Adipocyte (in vitro differentiated cells): ENCODE results near the gene PRCD.
A peak's percentile ranks its signal among the peaks of the same experiment; 100 is the strongest.
"Not testable (repeated sequence)": the region's sequence is repeated elsewhere in the genome, so short reads cannot be mapped to it uniquely, and the experiment has no call there.

ENCODE experiments used
- DNase-seq: peaks from one replicate; pipeline ENCODE4 v3.0.0-alpha.2; 2015; ENCODE audit warnings: low read depth
- H3K27me3 ChIP-seq: replicated peaks from 2 replicates; pipeline ENCODE4 v1.7.0; 2013; ENCODE audit warnings: mild to moderate bottlenecking, low read length, moderate library complexity; ENCODE audit not compliant: control insufficient read depth, insufficient read depth
- H3K36me3 ChIP-seq: 2 replicates; pipeline ENCODE4 v1.7.0; 2013; ENCODE audit warnings: low read length, mild to moderate bottlenecking, moderate library complexity; ENCODE audit not compliant: control insufficient read depth, insufficient read depth, severe bottlenecking
- H3K4me1 ChIP-seq: 2 replicates; pipeline ENCODE4 v1.7.0; 2013; ENCODE audit warnings: mild to moderate bottlenecking, low read length, moderate library complexity; ENCODE audit not compliant: control insufficient read depth, insufficient read depth
- H3K4me3 ChIP-seq: 2 replicates; pipeline ENCODE4 v1.7.0; 2013; ENCODE audit warnings: mild to moderate bottlenecking, low read length, moderate library complexity
- H3K9ac ChIP-seq: 2 replicates; pipeline ENCODE4 v1.7.0; 2013; ENCODE audit warnings: mild to moderate bottlenecking, low read length, moderate library complexity
- H3K9me3 ChIP-seq: 2 replicates; pipeline ENCODE4 v1.7.0; 2013; ENCODE audit warnings: mild to moderate bottlenecking, low read length, moderate library complexity; ENCODE audit not compliant: control insufficient read depth

PRCD gene

GRCh38 chr17:76554131-76554530 is 14.3 kb downstream of the PRCD start:
- Histone ChIP-seq H3K27me3 (no peaks in the 10 kb centered on the region), H3K36me3 (no peaks in the 10 kb centered on the region), H3K4me1 (peaks cover 38% of the 10 kb centered on the region), H3K4me3 (no peak overlapping the region), H3K9me3 (no peaks in the 10 kb centered on the region), H3K9ac (no peak overlapping the region)
- no peak for DNase-seq

- H3K4me1 ChIP-seq: peaks cover 45% of the 10 kb centered on the region
- peaks cover 20% of the 10 kb centered on the region for H3K36me3 ChIP-seq
- H3K9ac ChIP-seq: peak overlapping the region; percentile 100
- H3K4me3 ChIP-seq: peak overlapping the region; percentile 100
- no peaks in the 10 kb centered on the region for H3K27me3 ChIP-seq
- H3K9me3 ChIP-seq: no peaks in the 10 kb centered on the region
- peak; percentile 55 for DNase-seq
Observed at GRCh38 chr17:76556765-76557367, 17.0 kb downstream of the PRCD start.

- H3K9me3 ChIP-seq: no peaks in the 10 kb centered on the region
- peaks cover 23% of the 10 kb centered on the region for H3K36me3 ChIP-seq
- peak; percentile 99 for DNase-seq
- no peaks in the 10 kb centered on the region for H3K27me3 ChIP-seq
- peak overlapping the region; percentile 100 for H3K9ac ChIP-seq
- peak overlapping the region; percentile 100 for H3K4me3 ChIP-seq
- peaks cover 51% of the 10 kb centered on the region for H3K4me1 ChIP-seq
Observed at GRCh38 chr17:76557368-76558197, 17.7 kb downstream of the PRCD start.

- no peaks in the 10 kb centered on the region for H3K27me3 ChIP-seq
- DNase-seq: peak; percentile 64
Observed at GRCh38 chr17:76558198-76559095, 18.6 kb downstream of the PRCD start.

GRCh38 chr17:76559460-76559859 is 19.6 kb downstream of the PRCD start:
- DNase-seq, H3K27me3 ChIP-seq, H3K9me3 ChIP-seq: not testable (repeated sequence)
- Histone ChIP-seq H3K4me3 (peak overlapping the region; percentile 100), H3K36me3 (peaks cover 37% of the 10 kb centered on the region), H3K9ac (peak overlapping the region; percentile 100), H3K4me1 (peaks cover 47% of the 10 kb centered on the region)

More at GRCh38 chr17:76558198-76559095, 18.6 kb downstream of the PRCD start:
- Histone ChIP-seq H3K4me3 (peak overlapping the region; percentile 100), H3K4me1 (peaks cover 49% of the 10 kb centered on the region), H3K36me3 (peaks cover 31% of the 10 kb centered on the region), H3K9me3 (no peaks in the 10 kb centered on the region), H3K9ac (peak overlapping the region; percentile 100)

- Histone ChIP-seq H3K9ac (peak overlapping the region; percentile 100), H3K4me3 (peak overlapping the region; percentile 100), H3K9me3 (no peaks in the 10 kb centered on the region), H3K36me3 (peaks cover 45% of the 10 kb centered on the region), H3K4me1 (peaks cover 50% of the 10 kb centered on the region), H3K27me3 (no peaks in the 10 kb centered on the region)
- no peak for DNase-seq
Observed at GRCh38 chr17:76560036-76560876, 20.4 kb downstream of the PRCD start.

- peak overlapping the region; percentile 59 for H3K4me3 ChIP-seq
Observed at GRCh38 chr17:76560877-76561221, 21.0 kb downstream of the PRCD start.

GRCh38 chr17:76561332-76561731 is 21.5 kb downstream of the PRCD start:
- Histone ChIP-seq H3K9ac (peak overlapping the region; percentile 100), H3K4me1 (peaks cover 61% of the 10 kb centered on the region), H3K27me3 (no peaks in the 10 kb centered on the region), H3K4me3 (peak overlapping the region; percentile 59), H3K9me3 (no peaks in the 10 kb centered on the region), H3K36me3 (peaks cover 56% of the 10 kb centered on the region)
- no peak for DNase-seq

More at GRCh38 chr17:76560877-76561221, 21.0 kb downstream of the PRCD start:
- H3K36me3 ChIP-seq: peaks cover 51% of the 10 kb centered on the region
- no peaks in the 10 kb centered on the region for H3K27me3 ChIP-seq
- H3K4me1 ChIP-seq: peaks cover 56% of the 10 kb centered on the region
- H3K9me3 ChIP-seq: no peaks in the 10 kb centered on the region
- H3K9ac ChIP-seq: peak overlapping the region; percentile 100
- no peak for DNase-seq

- DNase-seq: peak; percentile 49
- Histone ChIP-seq H3K9me3 (no peaks in the 10 kb centered on the region), H3K36me3 (peaks cover 61% of the 10 kb centered on the region), H3K4me1 (peaks cover 58% of the 10 kb centered on the region), H3K9ac (peak overlapping the region; percentile 100), H3K27me3 (no peaks in the 10 kb centered on the region), H3K4me3 (peak overlapping the region; percentile 59)
Observed at GRCh38 chr17:76561799-76562268, 22.0 kb downstream of the PRCD start.

- H3K36me3 ChIP-seq: peaks cover 61% of the 10 kb centered on the region
- no peaks in the 10 kb centered on the region for H3K9me3 ChIP-seq
- no peak overlapping the region for H3K9ac ChIP-seq
- peak overlapping the region; percentile 19 for H3K4me3 ChIP-seq
- DNase-seq: peak; percentile 73
- no peaks in the 10 kb centered on the region for H3K27me3 ChIP-seq
- peaks cover 60% of the 10 kb centered on the region for H3K4me1 ChIP-seq
Observed at GRCh38 chr17:76562734-76563148, 22.9 kb downstream of the PRCD start.
